ENCODE data around the gene NKD2.

The NKD2 gene

DNA sequence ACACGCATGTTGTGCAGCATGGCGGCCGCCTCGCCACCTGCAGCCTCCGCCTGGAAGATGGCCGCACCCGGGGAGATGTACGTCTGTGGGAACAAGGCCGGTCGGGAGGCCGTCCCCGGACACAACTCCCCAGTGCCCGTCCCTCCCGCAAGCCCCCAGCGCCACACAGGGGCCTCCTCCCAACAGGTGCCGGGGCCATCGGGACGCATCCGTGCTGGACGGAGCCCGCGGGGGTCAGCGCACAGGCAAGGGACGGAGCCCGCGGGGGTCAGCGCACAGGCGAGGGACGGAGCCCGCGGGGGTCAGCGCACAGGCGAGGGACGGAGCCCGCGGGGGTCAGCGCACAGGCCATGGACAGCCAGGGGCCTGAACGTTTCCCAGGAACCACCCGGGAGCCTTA, 76.8 kb downstream of the NKD2 start:
- no peak overlapping the region for H3K4me3 ChIP-seq (ENCODE audit: low read depth, low read length)
- TF ChIP-seq, protein P1, sequence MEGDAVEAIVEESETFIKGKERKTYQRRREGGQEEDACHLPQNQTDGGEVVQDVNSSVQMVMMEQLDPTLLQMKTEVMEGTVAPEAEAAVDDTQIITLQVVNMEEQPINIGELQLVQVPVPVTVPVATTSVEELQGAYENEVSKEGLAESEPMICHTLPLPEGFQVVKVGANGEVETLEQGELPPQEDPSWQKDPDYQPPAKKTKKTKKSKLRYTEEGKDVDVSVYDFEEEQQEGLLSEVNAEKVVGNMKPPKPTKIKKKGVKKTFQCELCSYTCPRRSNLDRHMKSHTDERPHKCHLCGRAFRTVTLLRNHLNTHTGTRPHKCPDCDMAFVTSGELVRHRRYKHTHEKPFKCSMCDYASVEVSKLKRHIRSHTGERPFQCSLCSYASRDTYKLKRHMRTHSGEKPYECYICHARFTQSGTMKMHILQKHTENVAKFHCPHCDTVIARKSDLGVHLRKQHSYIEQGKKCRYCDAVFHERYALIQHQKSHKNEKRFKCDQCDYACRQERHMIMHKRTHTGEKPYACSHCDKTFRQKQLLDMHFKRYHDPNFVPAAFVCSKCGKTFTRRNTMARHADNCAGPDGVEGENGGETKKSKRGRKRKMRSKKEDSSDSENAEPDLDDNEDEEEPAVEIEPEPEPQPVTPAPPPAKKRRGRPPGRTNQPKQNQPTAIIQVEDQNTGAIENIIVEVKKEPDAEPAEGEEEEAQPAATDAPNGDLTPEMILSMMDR (IDR thresholded peaks at IDR 0.05; ENCODE audit: low read depth, low read length), result no peak

DNA sequence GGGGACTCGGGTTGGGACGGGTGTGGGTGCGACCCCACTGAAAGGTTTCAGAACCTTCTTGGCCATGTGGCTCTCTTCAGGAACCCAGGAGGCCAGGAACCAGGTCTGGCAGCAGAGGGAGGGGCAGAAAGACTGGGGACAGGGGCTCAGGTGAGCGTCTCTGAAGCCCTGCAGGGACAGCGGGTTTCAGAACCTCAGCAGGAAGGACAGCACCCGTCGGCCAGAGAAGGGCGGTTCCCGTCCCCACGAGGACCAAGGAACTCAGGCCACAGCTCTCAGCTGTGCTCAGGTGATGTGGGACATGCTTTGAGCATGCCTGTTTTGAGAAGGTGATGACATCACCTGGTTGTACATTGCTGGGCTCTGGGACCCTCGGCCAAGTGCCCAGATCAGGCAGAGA, 77.5 kb downstream of the NKD2 start:
- H3K4me3 ChIP-seq (ENCODE audit: low read depth, low read length), result no peak overlapping the region
- TF ChIP-seq, protein P1 (IDR thresholded peaks at IDR 0.05; ENCODE audit: low read depth, low read length), result no peak

DNA sequence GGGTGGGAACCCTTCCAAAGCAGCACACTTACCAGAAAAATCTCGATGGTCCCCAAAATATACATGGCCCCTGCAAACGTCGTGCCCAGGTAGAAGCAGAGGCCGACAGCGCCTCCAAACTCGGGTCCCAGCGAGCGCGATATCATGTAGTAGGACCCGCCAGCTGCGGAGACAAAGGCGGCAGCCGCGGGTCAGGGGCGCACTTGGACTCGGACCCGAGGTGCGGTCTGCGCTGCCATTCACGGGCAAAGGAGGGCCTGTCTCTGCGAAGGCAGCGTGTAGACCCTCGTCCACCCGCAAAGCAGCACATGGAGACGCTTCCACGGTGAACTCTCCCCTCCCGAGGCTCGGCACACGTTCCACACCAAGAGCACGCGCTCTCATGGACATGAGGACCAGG, 78.3 kb downstream of the NKD2 start:
- H3K4me3 ChIP-seq (ENCODE audit: low read depth, low read length), result no peak overlapping the region
- TF ChIP-seq, protein P1 (IDR thresholded peaks at IDR 0.05; ENCODE audit: low read depth, low read length), result no peak

DNA sequence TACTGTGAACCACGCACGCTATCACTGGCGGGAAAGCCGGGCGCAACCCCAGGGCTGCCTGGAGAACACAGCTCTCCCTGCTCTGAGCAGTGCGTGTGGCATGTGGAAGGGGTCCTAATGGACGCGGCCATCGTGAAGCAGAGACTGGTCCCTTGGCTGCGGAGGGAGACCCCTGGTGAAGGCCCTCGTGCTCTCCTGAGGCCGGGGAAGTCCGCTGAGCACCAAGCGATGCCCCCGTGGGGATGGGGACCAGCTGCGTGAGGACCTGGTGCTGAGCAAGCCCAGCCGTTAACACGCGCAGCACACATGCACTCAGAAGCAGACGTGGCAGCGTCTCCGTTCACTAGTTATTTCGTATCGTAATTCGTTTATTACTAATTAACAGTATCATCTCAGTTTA, 78.8 kb downstream of the NKD2 start:
- no peak overlapping the region for H3K4me3 ChIP-seq (ENCODE audit: low read depth, low read length)
- TF ChIP-seq, protein P1 (IDR thresholded peaks at IDR 0.05; ENCODE audit: low read depth, low read length), result no peak

DNA sequence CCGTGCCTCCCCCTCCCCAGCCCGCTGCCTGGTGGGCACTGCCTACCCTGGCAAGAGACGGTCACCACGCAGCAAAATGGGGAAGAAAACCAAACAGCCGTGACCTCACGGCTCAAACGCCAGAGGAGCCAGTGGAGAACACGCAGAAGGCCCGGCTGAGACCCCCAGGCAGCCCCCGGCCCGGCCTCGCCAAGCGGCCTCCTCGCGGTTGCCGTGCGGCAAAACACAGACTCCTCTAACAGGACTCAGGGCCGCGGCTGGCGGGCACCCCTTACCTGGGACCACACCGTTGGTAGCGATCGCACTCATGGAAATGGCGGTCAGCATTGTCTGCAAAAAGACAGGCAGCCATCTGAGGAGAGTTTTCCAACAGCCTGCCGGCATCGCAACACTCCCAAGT, 79.4 kb downstream of the NKD2 start:
- no peak overlapping the region for H3K4me3 ChIP-seq (ENCODE audit: low read depth, low read length)
- TF ChIP-seq, protein P1 (IDR thresholded peaks at IDR 0.05; ENCODE audit: low read depth, low read length), result no peak
